Hematopoietic multipotent progenitor cell treated with erythropoietin and hydrocortisone succinate and interleukin-3 and kit ligand, for 17 days (in vitro differentiated cells): Measurements from ENCODE around the gene EPHA2.
"Not testable (repeated sequence)": the region's sequence is repeated elsewhere in the genome, so short reads cannot be mapped to it uniquely, and the experiment has no call there.

Experiments used
- DNase-seq: peaks from one replicate; pipeline ENCODE4 v3.0.0-alpha.2; 2015; ENCODE audit warnings: low spot score

EPHA2 gene

GRCh38 chr1:16118706-16119105, 37.2 kb downstream of the EPHA2 start:
- no peak for DNase-seq

- DNase-seq = no peak
Observed at GRCh38 chr1:16117936-16118335, 37.9 kb downstream of the EPHA2 start.

GRCh38 chr1:16117369-16117768, 38.5 kb downstream of the EPHA2 start:
- no peak for DNase-seq

- DNase-seq = no peak
Observed at GRCh38 chr1:16116625-16117024, 39.2 kb downstream of the EPHA2 start.

- DNase-seq = no peak
Observed at GRCh38 chr1:16116002-16116401, 39.9 kb downstream of the EPHA2 start.

GRCh38 chr1:16115468-16115983, 40.3 kb downstream of the EPHA2 start:
- DNase-seq = no peak

- DNase-seq = no peak
Observed at GRCh38 chr1:16114527-16115467, 41.1 kb downstream of the EPHA2 start.

- DNase-seq = no peak
Observed at GRCh38 chr1:16112596-16113555, 43.0 kb downstream of the EPHA2 start.

- no peak for DNase-seq
Observed at GRCh38 chr1:16111771-16112595, 43.9 kb downstream of the EPHA2 start.

- DNase-seq = no peak
Observed at GRCh38 chr1:16110884-16111283, 45.0 kb downstream of the EPHA2 start.

GRCh38 chr1:16110456-16110855, 45.4 kb downstream of the EPHA2 start:
- no peak for DNase-seq

- DNase-seq = no peak
Observed at GRCh38 chr1:16109571-16109970, 46.3 kb downstream of the EPHA2 start.

- not testable (repeated sequence) for DNase-seq
Observed at GRCh38 chr1:16107039-16107438, 48.8 kb downstream of the EPHA2 start.

GRCh38 chr1:16101623-16102022, 54.2 kb downstream of the EPHA2 start:
- DNase-seq = no peak

- DNase-seq = no peak
Observed at GRCh38 chr1:16099412-16099811, 56.5 kb downstream of the EPHA2 start.

- no peak for DNase-seq
Observed at GRCh38 chr1:16095447-16095846, 60.4 kb downstream of the EPHA2 start.

GRCh38 chr1:16094453-16095158, 61.3 kb downstream of the EPHA2 start:
- no peak for DNase-seq

- DNase-seq = no peak
Observed at GRCh38 chr1:16093611-16094010, 62.3 kb downstream of the EPHA2 start.

- no peak for DNase-seq
Observed at GRCh38 chr1:16092923-16093511, 62.9 kb downstream of the EPHA2 start.

GRCh38 chr1:16092097-16092922, 63.6 kb downstream of the EPHA2 start:
- DNase-seq = no peak
